Activated naive CD8-positive, alpha-beta T cell treated with anti-CD3 and anti-CD28 coated beads, Interleukin-2, amount 10 ng/mL, durations not matched to agents 7 days and 5 days (primary cell): ENCODE data around the gene EIF2S3B. TPM values are rescaled to one million over a fixed set of nuclear protein-coding genes. Genes with fewer than 3 reads are reported as not detected.

Source experiments
- total RNA-seq, 2 experiments: library from RNA; stranded (reverse); gene quantifications; one replicate each; pipeline ENCODE4 v1.2.3, GENCODE V29; 2021

Gene EIF2S3B
- total RNA-seq, 2 experiments from 2014 or later: 0.79 to 0.89 TPM

Other genes starting within 250 kb of the EIF2S3B start
- 10 to 100 TPM; 19.8 to 30.6 TPM for gene KLRD1, start 198.0 kb upstream of the EIF2S3B start, total RNA-seq
- 100 to 1,000 TPM; 319 to 355 TPM for gene KLRK1, start 115.8 kb upstream of the EIF2S3B start, total RNA-seq
- gene KLRC4, start 96.1 kb upstream of the EIF2S3B start, total RNA-seq: 10 to 100 TPM; 37.8 to 38.4 TPM
- gene KLRC3, start 85.3 kb upstream of the EIF2S3B start, total RNA-seq: 1 to 10 TPM; 3.0 to 5.6 TPM
- 1 to 10 TPM; 4.4 to 7.9 TPM for gene KLRC2, start 69.9 kb upstream of the EIF2S3B start, total RNA-seq
- gene KLRC1, start 52.5 kb upstream of the EIF2S3B start, total RNA-seq: 10 to 100 TPM in 1 of 2 experiments, 1 to 10 TPM in 1; 7.8 to 12.1 TPM
- gene MAGOHB, start 107.7 kb downstream of the EIF2S3B start, total RNA-seq: 10 to 100 TPM; 40.0 to 41.5 TPM
- 1 to 10 TPM; 3.1 TPM for gene STYK1, start 168.2 kb downstream of the EIF2S3B start, total RNA-seq
- gene YBX3, start 217.4 kb downstream of the EIF2S3B start, total RNA-seq: 10 to 100 TPM; 72.3 to 78.6 TPM